HS-27A (cell line): ENCODE results near the gene C1QL3.

Experiments used
- DNase-seq: peaks from one replicate; pipeline ENCODE4 v3.0.0-alpha.2; 2012; ENCODE audit warnings: low read depth, missing footprints

The C1QL3 gene

GRCh38 chr10:16493884-16494536 lies 27.7 kb downstream of the C1QL3 start:
- DNase-seq = no peak

- DNase-seq = no peak
Observed at GRCh38 chr10:16491933-16492332, 29.7 kb downstream of the C1QL3 start.

- DNase-seq = no peak
Observed at GRCh38 chr10:16490511-16490910, 31.2 kb downstream of the C1QL3 start.

GRCh38 chr10:16483241-16483917 lies 38.3 kb downstream of the C1QL3 start:
- no peak for DNase-seq

- no peak for DNase-seq
Observed at GRCh38 chr10:16481052-16481728, 40.5 kb downstream of the C1QL3 start.

GRCh38 chr10:16478801-16479200 lies 42.9 kb downstream of the C1QL3 start:
- DNase-seq = no peak

- DNase-seq = no peak
Observed at GRCh38 chr10:16477757-16478156, 43.9 kb downstream of the C1QL3 start.

- no peak for DNase-seq
Observed at GRCh38 chr10:16472828-16473227, 48.9 kb downstream of the C1QL3 start.

- no peak for DNase-seq
Observed at GRCh38 chr10:16470747-16471146, 50.9 kb downstream of the C1QL3 start.

- DNase-seq = no peak
Observed at GRCh38 chr10:16466001-16466400, 55.7 kb downstream of the C1QL3 start.
